GM12874 (cell line): ENCODE measurements around the gene MTREX.

Experiments used
- CTCF ChIP-seq: IDR thresholded peaks from 2 replicates; pipeline ENCODE4 v1.5.1; 2011; ENCODE audit warnings: low read depth, mild to moderate bottlenecking, control low read depth, low read length, moderate library complexity; ENCODE audit not compliant: insufficient read depth

Gene MTREX

GRCh38 chr5:55325621-55326020 lies 17.8 kb downstream of the MTREX start:
- no peak for TF ChIP-seq CTCF

- TF ChIP-seq CTCF, result no peak
Measured at GRCh38 chr5:55327281-55327680, 19.5 kb downstream of the MTREX start.

GRCh38 chr5:55331321-55331720 lies 23.5 kb downstream of the MTREX start:
- no peak for TF ChIP-seq CTCF

GRCh38 chr5:55333017-55333416 lies 25.2 kb downstream of the MTREX start:
- no peak for TF ChIP-seq CTCF

- no peak for TF ChIP-seq CTCF
Measured at GRCh38 chr5:55333811-55334210, 26.0 kb downstream of the MTREX start.

GRCh38 chr5:55338092-55338613 lies 30.4 kb downstream of the MTREX start:
- no peak for TF ChIP-seq CTCF

- TF ChIP-seq CTCF, result no peak
Measured at GRCh38 chr5:55338810-55339243, 31.0 kb downstream of the MTREX start.
